WTC11 (cell line): ENCODE data around the gene IQCB1. TPM values are rescaled to one million over a fixed set of nuclear protein-coding genes. Genes with fewer than 3 reads are reported as not detected.

Source experiments
- ATAC-seq: fragments of 200-7000 bp; cut with Tn5 transposase; 2 replicates; pipeline ENCODE4 v1.10.0; 2021; ENCODE audit warnings: mild to moderate bottlenecking, moderate library complexity
- CTCF ChIA-PET: fragments of 300-600 bp; sonication (Branson Sonifier 250); formaldehyde crosslinking; loops from one replicate; lab custom pipeline; 2021; ENCODE audit warnings: antibody characterized with exemption; lab: Charles Lee
- POLR2A ChIA-PET: fragments of 350-600 bp; sonication (Branson Sonifier 250); formaldehyde crosslinking; loops from one replicate; lab custom pipeline; 2021; ENCODE audit warnings: antibody characterized with exemption; lab: Charles Lee
- DNase-seq: peaks from one replicate; pipeline ENCODE4 v3.0.0; 2021; ENCODE audit warnings: low spot score
- H3K27ac Mint-ChIP-seq: 2 replicates; pipeline ENCODE4 v1.8.0; 2021; ENCODE audit warnings: mixed read lengths
- H3K27me3 Mint-ChIP-seq: 2 replicates; pipeline ENCODE4 v1.8.0; 2021; ENCODE audit warnings: low read depth, mild to moderate bottlenecking, moderate library complexity, mixed read lengths
- H3K36me3 Mint-ChIP-seq: 2 replicates; pipeline ENCODE4 v1.8.0; 2021; ENCODE audit warnings: mixed read lengths
- H3K4me1 Mint-ChIP-seq: 2 replicates; pipeline ENCODE4 v1.8.0; 2022; ENCODE audit warnings: mixed read lengths
- H3K4me3 Mint-ChIP-seq: 2 replicates; pipeline ENCODE4 v1.8.0; 2021; ENCODE audit warnings: mild to moderate bottlenecking, moderate library complexity, mixed read lengths
- H3K9me3 Mint-ChIP-seq: 2 replicates; pipeline ENCODE4 v1.8.0; 2021; ENCODE audit warnings: mixed read lengths
- ATF1 ChIP-seq: sonication (generic); formaldehyde crosslinking; IDR thresholded peaks from 2 replicates; pipeline ENCODE4 v1.8.1; 2023; ENCODE audit warnings: mild to moderate bottlenecking, moderate library complexity, missing genetic modification reagents
- MXD4 ChIP-seq: fragments of 250-450 bp; sonication (Bioruptor Pico); IDR thresholded peaks from 2 replicates; pipeline ENCODE4 v1.8.0; 2021; ENCODE audit warnings: mild to moderate bottlenecking, moderate library complexity, borderline replicate concordance
- NR3C1 ChIP-seq: sonication (generic); formaldehyde crosslinking; conservative IDR thresholded peaks from 2 replicates; pipeline ENCODE4 v1.8.1; 2023; ENCODE audit warnings: low read depth, mild to moderate bottlenecking, missing genetic modification reagents
- OVOL2 ChIP-seq: fragments of 250-450 bp; sonication (Bioruptor Pico); IDR thresholded peaks from 2 replicates; pipeline ENCODE4 v1.9.0; 2021; ENCODE audit warnings: mild to moderate bottlenecking, borderline replicate concordance
- PRRX2 ChIP-seq: fragments of 250-450 bp; sonication (Bioruptor Pico); IDR thresholded peaks from 2 replicates; pipeline ENCODE4 v1.8.0; 2021; ENCODE audit warnings: mild to moderate bottlenecking
- RELA ChIP-seq: sonication (generic); formaldehyde crosslinking; IDR thresholded peaks from 2 replicates; pipeline ENCODE4 v1.8.1; 2022; ENCODE audit warnings: missing genetic modification reagents, mild to moderate bottlenecking, borderline replicate concordance
- RORB ChIP-seq: fragments of 250-450 bp; sonication (Bioruptor Pico); IDR thresholded peaks from 2 replicates; pipeline ENCODE4 v1.9.0; 2021; ENCODE audit warnings: mild to moderate bottlenecking
- SMAD4 ChIP-seq: sonication (generic); formaldehyde crosslinking; IDR thresholded peaks from 2 replicates; pipeline ENCODE4 v1.8.0; 2022; ENCODE audit warnings: mild to moderate bottlenecking, missing genetic modification reagents
- SOX15 ChIP-seq: fragments of 250-450 bp; sonication (Bioruptor Pico); IDR thresholded peaks from 2 replicates; pipeline ENCODE4 v1.9.0; 2021; ENCODE audit warnings: mild to moderate bottlenecking
- TEAD4 ChIP-seq: sonication (generic); formaldehyde crosslinking; IDR thresholded peaks from 2 replicates; pipeline ENCODE4 v1.8.0; 2022; ENCODE audit warnings: mild to moderate bottlenecking, missing genetic modification reagents
- ZNF121 ChIP-seq: sonication (generic); formaldehyde crosslinking; IDR thresholded peaks from 2 replicates; pipeline ENCODE4 v1.8.0; 2023; ENCODE audit warnings: missing genetic modification reagents
- ZNF219 ChIP-seq: sonication (generic); formaldehyde crosslinking; IDR thresholded peaks from 2 replicates; pipeline ENCODE4 v1.8.0; 2023; ENCODE audit warnings: missing genetic modification reagents, mild to moderate bottlenecking, borderline replicate concordance
- ZNF263 ChIP-seq: sonication (generic); formaldehyde crosslinking; IDR thresholded peaks from 2 replicates; pipeline ENCODE4 v1.8.1; 2022; ENCODE audit warnings: low read depth, mild to moderate bottlenecking, moderate library complexity, missing genetic modification reagents
- ZNF396 ChIP-seq: fragments of 250-450 bp; sonication (Bioruptor Pico); IDR thresholded peaks from 2 replicates; pipeline ENCODE4 v1.8.0; 2021; ENCODE audit warnings: mild to moderate bottlenecking, moderate library complexity, borderline replicate concordance
- ZNF416 ChIP-seq: fragments of 250-450 bp; sonication (Bioruptor Pico); IDR thresholded peaks from 2 replicates; pipeline ENCODE4 v1.9.0; 2021; ENCODE audit warnings: mild to moderate bottlenecking, inconsistent platforms
- ZNF423 ChIP-seq: fragments of 250-450 bp; sonication (Bioruptor Pico); IDR thresholded peaks from 2 replicates; pipeline ENCODE4 v2.1.2; 2022; ENCODE audit warnings: mild to moderate bottlenecking, moderate library complexity
- total RNA-seq: library from RNA; stranded (reverse); gene quantifications from 3 replicates; pipeline ENCODE4 v1.2.3, GENCODE V29; 2021
- TF ChIP-seq, protein P1 (sequence below): sonication (generic); formaldehyde crosslinking; IDR thresholded peaks from 2 replicates; pipeline ENCODE4 v1.8.1; 2022; ENCODE audit warnings: missing genetic modification reagents, borderline replicate concordance
- TF ChIP-seq, protein P2 (sequence below): fragments of 200-600 bp; IDR thresholded peaks from 2 replicates; pipeline ENCODE4 v1.8.0; 2022; ENCODE audit warnings: antibody characterized with exemption
- TF ChIP-seq, protein P3 (sequence below): fragments of 250-450 bp; sonication (Bioruptor Pico); IDR thresholded peaks from 2 replicates; pipeline ENCODE4 v1.8.0; 2021; ENCODE audit warnings: mild to moderate bottlenecking
- TF ChIP-seq, protein P4 (sequence below): sonication (generic); formaldehyde crosslinking; conservative IDR thresholded peaks from 2 replicates; pipeline ENCODE4 v1.8.1; 2023; ENCODE audit warnings: mild to moderate bottlenecking, low read depth, missing genetic modification reagents, moderate library complexity

Gene IQCB1
- total RNA-seq, 1 experiment from 2014 or later, result 30.2 TPM

DNA sequence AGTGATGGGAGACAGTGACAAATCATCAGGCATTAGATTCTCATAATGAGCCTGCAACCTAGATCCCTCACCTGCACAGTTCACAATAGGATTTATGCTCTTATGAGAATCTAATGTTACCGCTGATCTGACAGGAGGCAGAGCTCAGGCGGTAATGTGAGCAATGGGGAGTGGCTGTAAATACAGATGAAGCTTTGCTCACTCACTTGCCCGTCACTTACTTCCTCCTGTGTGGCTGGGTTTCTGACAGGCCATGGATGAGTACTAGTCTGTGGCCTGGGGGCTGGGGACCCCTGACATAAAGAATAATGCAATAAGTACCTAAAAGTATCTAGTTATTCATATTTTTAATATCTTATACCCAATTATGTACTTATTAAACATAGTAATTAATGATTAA lies 15.6 kb downstream of the IQCB1 start:
- ChIA-PET POLR2A (no interaction called here), CTCF (no interaction called here)
- TF ChIP-seq SOX15 (CRISPR knock-in tag) (no peak), ATF1 (CRISPR knock-in tag) (no peak), TEAD4 (no peak), RORB (CRISPR knock-in tag) (no peak), ZNF219 (no peak), SMAD4 (CRISPR knock-in tag) (no peak)
- TF ChIP-seq, protein P1, sequence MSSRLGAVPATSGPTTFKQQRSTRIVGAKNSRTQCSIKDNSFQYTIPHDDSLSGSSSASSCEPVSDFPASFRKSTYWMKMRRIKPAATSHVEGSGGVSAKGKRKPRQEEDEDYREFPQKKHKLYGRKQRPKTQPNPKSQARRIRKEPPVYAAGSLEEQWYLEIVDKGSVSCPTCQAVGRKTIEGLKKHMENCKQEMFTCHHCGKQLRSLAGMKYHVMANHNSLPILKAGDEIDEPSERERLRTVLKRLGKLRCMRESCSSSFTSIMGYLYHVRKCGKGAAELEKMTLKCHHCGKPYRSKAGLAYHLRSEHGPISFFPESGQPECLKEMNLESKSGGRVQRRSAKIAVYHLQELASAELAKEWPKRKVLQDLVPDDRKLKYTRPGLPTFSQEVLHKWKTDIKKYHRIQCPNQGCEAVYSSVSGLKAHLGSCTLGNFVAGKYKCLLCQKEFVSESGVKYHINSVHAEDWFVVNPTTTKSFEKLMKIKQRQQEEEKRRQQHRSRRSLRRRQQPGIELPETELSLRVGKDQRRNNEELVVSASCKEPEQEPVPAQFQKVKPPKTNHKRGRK (CRISPR knock-in tag), result no peak
- ATAC-seq, result no peak
- H3K36me3 Mint-ChIP-seq, result peaks cover 39% of the 10 kb centered on the region
- H3K9me3 Mint-ChIP-seq, result peaks cover 14% of the 10 kb centered on the region
- no peaks in the 10 kb centered on the region for H3K4me1 Mint-ChIP-seq
- DNase-seq, result no peak
- no peaks in the 10 kb centered on the region for H3K27me3 Mint-ChIP-seq
- no peak overlapping the region for H3K4me3 Mint-ChIP-seq
- no peak overlapping the region for H3K27ac Mint-ChIP-seq

DNA sequence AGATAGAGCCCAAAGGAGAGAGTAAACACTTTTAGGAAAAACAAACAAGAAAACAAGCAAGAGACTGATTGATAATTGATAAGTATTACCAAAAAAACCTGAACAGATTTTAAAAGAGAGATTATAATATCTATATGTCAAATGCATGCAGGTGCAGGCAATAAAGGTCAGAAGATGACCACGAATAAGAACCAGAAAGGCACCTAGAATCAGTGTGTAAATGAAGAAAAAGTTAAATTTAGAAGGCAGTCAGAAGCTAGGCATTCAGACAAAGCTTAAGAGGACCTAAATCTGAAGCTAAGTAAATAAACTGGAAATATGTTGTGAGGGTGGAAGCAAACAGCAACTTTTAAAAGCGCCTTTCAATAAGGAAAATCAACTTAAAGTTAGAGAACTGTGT lies 16.3 kb downstream of the IQCB1 start:
- TF ChIP-seq SMAD4 (CRISPR knock-in tag), result no peak
- TF ChIP-seq ZNF219, result no peak
- TF ChIP-seq, protein P2, sequence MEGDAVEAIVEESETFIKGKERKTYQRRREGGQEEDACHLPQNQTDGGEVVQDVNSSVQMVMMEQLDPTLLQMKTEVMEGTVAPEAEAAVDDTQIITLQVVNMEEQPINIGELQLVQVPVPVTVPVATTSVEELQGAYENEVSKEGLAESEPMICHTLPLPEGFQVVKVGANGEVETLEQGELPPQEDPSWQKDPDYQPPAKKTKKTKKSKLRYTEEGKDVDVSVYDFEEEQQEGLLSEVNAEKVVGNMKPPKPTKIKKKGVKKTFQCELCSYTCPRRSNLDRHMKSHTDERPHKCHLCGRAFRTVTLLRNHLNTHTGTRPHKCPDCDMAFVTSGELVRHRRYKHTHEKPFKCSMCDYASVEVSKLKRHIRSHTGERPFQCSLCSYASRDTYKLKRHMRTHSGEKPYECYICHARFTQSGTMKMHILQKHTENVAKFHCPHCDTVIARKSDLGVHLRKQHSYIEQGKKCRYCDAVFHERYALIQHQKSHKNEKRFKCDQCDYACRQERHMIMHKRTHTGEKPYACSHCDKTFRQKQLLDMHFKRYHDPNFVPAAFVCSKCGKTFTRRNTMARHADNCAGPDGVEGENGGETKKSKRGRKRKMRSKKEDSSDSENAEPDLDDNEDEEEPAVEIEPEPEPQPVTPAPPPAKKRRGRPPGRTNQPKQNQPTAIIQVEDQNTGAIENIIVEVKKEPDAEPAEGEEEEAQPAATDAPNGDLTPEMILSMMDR, result no peak
- TF ChIP-seq ZNF263 (CRISPR knock-in tag), result no peak
- TF ChIP-seq ZNF121, result no peak
- TF ChIP-seq OVOL2, result no peak
- TF ChIP-seq, protein P3, sequence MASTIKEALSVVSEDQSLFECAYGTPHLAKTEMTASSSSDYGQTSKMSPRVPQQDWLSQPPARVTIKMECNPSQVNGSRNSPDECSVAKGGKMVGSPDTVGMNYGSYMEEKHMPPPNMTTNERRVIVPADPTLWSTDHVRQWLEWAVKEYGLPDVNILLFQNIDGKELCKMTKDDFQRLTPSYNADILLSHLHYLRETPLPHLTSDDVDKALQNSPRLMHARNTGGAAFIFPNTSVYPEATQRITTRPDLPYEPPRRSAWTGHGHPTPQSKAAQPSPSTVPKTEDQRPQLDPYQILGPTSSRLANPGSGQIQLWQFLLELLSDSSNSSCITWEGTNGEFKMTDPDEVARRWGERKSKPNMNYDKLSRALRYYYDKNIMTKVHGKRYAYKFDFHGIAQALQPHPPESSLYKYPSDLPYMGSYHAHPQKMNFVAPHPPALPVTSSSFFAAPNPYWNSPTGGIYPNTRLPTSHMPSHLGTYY, result no peak
- no peak for TF ChIP-seq PRRX2 (CRISPR knock-in tag)
- no peak for TF ChIP-seq NR3C1 (CRISPR knock-in tag)
- TF ChIP-seq ZNF423 (CRISPR knock-in tag), result no peak
- no peak for TF ChIP-seq ZNF416 (CRISPR knock-in tag)
- TF ChIP-seq RELA (CRISPR knock-in tag), result no peak
- TF ChIP-seq ZNF396 (CRISPR knock-in tag), result no peak
- TF ChIP-seq MXD4 (CRISPR knock-in tag), result no peak
- TF ChIP-seq, protein P4, sequence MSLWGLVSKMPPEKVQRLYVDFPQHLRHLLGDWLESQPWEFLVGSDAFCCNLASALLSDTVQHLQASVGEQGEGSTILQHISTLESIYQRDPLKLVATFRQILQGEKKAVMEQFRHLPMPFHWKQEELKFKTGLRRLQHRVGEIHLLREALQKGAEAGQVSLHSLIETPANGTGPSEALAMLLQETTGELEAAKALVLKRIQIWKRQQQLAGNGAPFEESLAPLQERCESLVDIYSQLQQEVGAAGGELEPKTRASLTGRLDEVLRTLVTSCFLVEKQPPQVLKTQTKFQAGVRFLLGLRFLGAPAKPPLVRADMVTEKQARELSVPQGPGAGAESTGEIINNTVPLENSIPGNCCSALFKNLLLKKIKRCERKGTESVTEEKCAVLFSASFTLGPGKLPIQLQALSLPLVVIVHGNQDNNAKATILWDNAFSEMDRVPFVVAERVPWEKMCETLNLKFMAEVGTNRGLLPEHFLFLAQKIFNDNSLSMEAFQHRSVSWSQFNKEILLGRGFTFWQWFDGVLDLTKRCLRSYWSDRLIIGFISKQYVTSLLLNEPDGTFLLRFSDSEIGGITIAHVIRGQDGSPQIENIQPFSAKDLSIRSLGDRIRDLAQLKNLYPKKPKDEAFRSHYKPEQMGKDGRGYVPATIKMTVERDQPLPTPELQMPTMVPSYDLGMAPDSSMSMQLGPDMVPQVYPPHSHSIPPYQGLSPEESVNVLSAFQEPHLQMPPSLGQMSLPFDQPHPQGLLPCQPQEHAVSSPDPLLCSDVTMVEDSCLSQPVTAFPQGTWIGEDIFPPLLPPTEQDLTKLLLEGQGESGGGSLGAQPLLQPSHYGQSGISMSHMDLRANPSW, result no peak
- Mint-ChIP-seq H3K27me3 (no peaks in the 10 kb centered on the region), H3K4me1 (no peaks in the 10 kb centered on the region), H3K36me3 (peaks cover 33% of the 10 kb centered on the region), H3K27ac (no peak overlapping the region), H3K9me3 (peaks cover 14% of the 10 kb centered on the region), H3K4me3 (no peak overlapping the region)
- CTCF ChIA-PET, result no interaction called here
- DNase-seq (no peak), ATAC-seq (no peak)
- POLR2A ChIA-PET, result no interaction called here
